T-helper 22 cell (primary cell): ENCODE results near the gene RDH11.

Experiments
- DNase-seq: peaks from one replicate; pipeline ENCODE4 v3.0.0-alpha.2; 2020; ENCODE audit warnings: low read depth

RDH11 gene

GRCh38 chr14:67650151-67650550 is 45.4 kb downstream of the RDH11 start:
- no peak for DNase-seq

- no peak for DNase-seq
These were observed 49.4 kb downstream of the RDH11 start for GRCh38 chr14:67646131-67646530.

GRCh38 chr14:67645414-67645813 is 50.1 kb downstream of the RDH11 start:
- DNase-seq, result no peak

GRCh38 chr14:67644428-67644827 is 51.1 kb downstream of the RDH11 start:
- no peak for DNase-seq

GRCh38 chr14:67643713-67644112 is 51.9 kb downstream of the RDH11 start:
- no peak for DNase-seq

GRCh38 chr14:67641902-67642749 is 53.4 kb downstream of the RDH11 start:
- no peak for DNase-seq

GRCh38 chr14:67641480-67641879 is 54.1 kb downstream of the RDH11 start:
- no peak for DNase-seq

GRCh38 chr14:67638642-67639041 is 56.9 kb downstream of the RDH11 start:
- no peak for DNase-seq

GRCh38 chr14:67636361-67636919 is 59.1 kb downstream of the RDH11 start:
- no peak for DNase-seq

- DNase-seq, result no peak
These were observed 62.0 kb downstream of the RDH11 start for GRCh38 chr14:67633451-67634147.

GRCh38 chr14:67630938-67631337 is 64.6 kb downstream of the RDH11 start:
- DNase-seq, result no peak

GRCh38 chr14:67630186-67630585 is 65.4 kb downstream of the RDH11 start:
- no peak for DNase-seq

GRCh38 chr14:67627519-67627918 is 68.0 kb downstream of the RDH11 start:
- DNase-seq, result no peak
